ENCODE measurements around the gene FBXO33.

FBXO33 gene

DNA sequence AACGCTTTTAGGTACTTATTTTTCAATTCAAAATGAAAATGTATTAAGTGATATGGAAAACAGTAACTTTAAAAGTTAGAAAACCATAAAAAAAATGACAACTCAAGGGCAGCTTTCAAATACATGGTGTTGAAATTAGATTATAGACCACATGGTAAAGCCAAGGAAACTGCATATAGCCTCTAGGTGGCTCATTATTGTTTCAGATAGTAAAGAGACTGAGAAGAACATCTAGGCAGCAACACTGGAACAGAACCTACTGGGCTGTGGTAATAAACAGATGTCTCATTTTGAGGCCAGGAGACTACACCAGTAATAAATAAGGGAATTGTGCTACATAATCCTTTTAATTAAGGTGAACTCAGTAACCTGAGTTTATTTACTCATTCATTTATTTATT is 13.0 kb downstream of the FBXO33 start:
- TF ChIP-seq, protein P1, sequence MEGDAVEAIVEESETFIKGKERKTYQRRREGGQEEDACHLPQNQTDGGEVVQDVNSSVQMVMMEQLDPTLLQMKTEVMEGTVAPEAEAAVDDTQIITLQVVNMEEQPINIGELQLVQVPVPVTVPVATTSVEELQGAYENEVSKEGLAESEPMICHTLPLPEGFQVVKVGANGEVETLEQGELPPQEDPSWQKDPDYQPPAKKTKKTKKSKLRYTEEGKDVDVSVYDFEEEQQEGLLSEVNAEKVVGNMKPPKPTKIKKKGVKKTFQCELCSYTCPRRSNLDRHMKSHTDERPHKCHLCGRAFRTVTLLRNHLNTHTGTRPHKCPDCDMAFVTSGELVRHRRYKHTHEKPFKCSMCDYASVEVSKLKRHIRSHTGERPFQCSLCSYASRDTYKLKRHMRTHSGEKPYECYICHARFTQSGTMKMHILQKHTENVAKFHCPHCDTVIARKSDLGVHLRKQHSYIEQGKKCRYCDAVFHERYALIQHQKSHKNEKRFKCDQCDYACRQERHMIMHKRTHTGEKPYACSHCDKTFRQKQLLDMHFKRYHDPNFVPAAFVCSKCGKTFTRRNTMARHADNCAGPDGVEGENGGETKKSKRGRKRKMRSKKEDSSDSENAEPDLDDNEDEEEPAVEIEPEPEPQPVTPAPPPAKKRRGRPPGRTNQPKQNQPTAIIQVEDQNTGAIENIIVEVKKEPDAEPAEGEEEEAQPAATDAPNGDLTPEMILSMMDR (IDR thresholded peaks at IDR 0.05; ENCODE audit: low read depth, low read length): no peak
- TF ChIP-seq, protein P2, sequence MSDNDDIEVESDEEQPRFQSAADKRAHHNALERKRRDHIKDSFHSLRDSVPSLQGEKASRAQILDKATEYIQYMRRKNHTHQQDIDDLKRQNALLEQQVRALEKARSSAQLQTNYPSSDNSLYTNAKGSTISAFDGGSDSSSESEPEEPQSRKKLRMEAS (IDR thresholded peaks at IDR 0.05; ENCODE audit: low read depth, low read length): no peak
- TF ChIP-seq POLR2A (IDR thresholded peaks at IDR 0.05; ENCODE audit: extremely low read depth, insufficient read length) (no peak), MYC (IDR thresholded peaks at IDR 0.05; ENCODE audit: low read depth, low read length) (no peak)
- H3K4me3 ChIP-seq (ENCODE audit: low read depth, low read length): no peak overlapping the region
- peak; percentile 13 for DNase-seq (ENCODE audit: low read depth)

DNA sequence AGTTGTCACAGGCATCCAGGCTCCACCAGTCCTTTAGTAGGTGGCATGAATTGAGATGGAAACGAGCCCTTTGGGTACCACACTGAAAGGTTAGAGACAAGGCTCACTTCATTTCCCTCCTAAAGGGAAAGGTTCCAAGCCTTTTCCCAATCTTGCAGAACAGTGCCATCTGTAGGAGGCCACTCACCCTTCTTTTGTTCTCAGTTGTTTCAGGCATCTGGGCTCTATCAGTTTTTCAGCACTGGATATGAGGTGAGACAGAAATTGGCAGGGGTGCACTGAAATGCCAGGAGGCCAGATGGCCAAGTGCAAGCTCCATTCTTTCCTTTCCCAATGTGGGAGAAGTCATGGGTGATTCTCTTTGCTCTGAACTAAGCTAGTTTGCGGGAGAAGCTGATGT is 15.2 kb downstream of the FBXO33 start:
- no peak overlapping the region for H3K4me3 ChIP-seq (ENCODE audit: low read depth, low read length)
- TF ChIP-seq, protein P2 (IDR thresholded peaks at IDR 0.05; ENCODE audit: low read depth, low read length): no peak
- TF ChIP-seq POLR2A (IDR thresholded peaks at IDR 0.05; ENCODE audit: extremely low read depth, insufficient read length) (no peak), MYC (IDR thresholded peaks at IDR 0.05; ENCODE audit: low read depth, low read length) (no peak)
- TF ChIP-seq, protein P1 (IDR thresholded peaks at IDR 0.05; ENCODE audit: low read depth, low read length): no peak
- DNase-seq (ENCODE audit: low read depth): peak; percentile 15

DNA sequence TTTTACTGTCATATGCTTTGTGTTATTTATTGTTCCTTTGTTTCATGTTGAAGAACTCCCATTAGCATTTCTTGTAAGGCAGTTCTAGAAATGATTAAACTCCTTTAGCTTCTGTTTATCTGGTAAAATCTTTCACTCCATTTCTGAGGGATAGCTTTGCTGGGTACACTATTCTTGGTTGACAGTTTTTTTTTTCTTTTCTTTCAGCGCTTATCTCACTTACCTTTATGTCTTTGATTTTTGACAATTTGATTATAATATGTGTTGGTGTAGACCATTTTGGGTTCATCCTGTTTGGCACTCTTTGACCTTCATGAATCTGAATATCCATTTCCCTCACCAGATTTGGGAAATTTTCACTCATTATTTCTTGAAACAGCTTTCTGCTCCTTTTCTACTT is 16.2 kb downstream of the FBXO33 start:
- no peak for DNase-seq (ENCODE audit: low read depth)
- TF ChIP-seq MYC (IDR thresholded peaks at IDR 0.05; ENCODE audit: low read depth, low read length) (no peak), POLR2A (IDR thresholded peaks at IDR 0.05; ENCODE audit: extremely low read depth, insufficient read length) (no peak)
- TF ChIP-seq, protein P1 (IDR thresholded peaks at IDR 0.05; ENCODE audit: low read depth, low read length): no peak
- TF ChIP-seq, protein P2 (IDR thresholded peaks at IDR 0.05; ENCODE audit: low read depth, low read length): no peak
- H3K4me3 ChIP-seq (ENCODE audit: low read depth, low read length): no peak overlapping the region

- no peak for DNase-seq (ENCODE audit: low read depth)
- H3K4me3 ChIP-seq (ENCODE audit: low read depth, low read length): no peak overlapping the region
- no peak for TF ChIP-seq MYC (IDR thresholded peaks at IDR 0.05; ENCODE audit: low read depth, low read length)
- TF ChIP-seq, protein P1 (IDR thresholded peaks at IDR 0.05; ENCODE audit: low read depth, low read length): no peak
- TF ChIP-seq POLR2A (IDR thresholded peaks at IDR 0.05; ENCODE audit: extremely low read depth, insufficient read length): no peak
- TF ChIP-seq, protein P2 (IDR thresholded peaks at IDR 0.05; ENCODE audit: low read depth, low read length): no peak
Observed at GRCh38 chr14:39406560-39406959, 25.7 kb downstream of the FBXO33 start.

DNA sequence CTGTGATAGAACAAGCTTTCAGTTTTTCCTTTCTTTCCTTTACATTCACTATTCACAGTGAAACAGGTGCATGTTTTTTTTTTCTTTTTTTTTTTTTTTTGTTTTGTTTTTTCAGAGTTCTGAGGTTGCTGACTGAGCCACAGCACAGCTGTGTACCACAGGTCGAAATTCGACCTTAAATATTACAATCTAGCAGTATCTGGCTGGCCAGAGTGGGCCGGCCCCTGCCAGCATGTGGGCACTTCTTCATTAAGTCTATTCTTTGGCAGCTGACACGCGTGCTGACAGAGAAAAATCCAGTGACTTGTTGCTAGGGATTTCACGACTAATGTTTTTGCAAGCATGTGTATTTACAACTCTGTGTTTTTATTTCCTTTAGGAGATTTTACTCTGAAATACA is 33.9 kb downstream of the FBXO33 start:
- no peak overlapping the region for H3K4me3 ChIP-seq (ENCODE audit: low read depth, low read length)
- no peak for TF ChIP-seq MYC (IDR thresholded peaks at IDR 0.05; ENCODE audit: low read depth, low read length)
- TF ChIP-seq, protein P2 (IDR thresholded peaks at IDR 0.05; ENCODE audit: low read depth, low read length): no peak
- no peak for TF ChIP-seq POLR2A (IDR thresholded peaks at IDR 0.05; ENCODE audit: extremely low read depth, insufficient read length)
- TF ChIP-seq, protein P1 (IDR thresholded peaks at IDR 0.05; ENCODE audit: low read depth, low read length): no peak
- DNase-seq (ENCODE audit: low read depth): no peak

DNA sequence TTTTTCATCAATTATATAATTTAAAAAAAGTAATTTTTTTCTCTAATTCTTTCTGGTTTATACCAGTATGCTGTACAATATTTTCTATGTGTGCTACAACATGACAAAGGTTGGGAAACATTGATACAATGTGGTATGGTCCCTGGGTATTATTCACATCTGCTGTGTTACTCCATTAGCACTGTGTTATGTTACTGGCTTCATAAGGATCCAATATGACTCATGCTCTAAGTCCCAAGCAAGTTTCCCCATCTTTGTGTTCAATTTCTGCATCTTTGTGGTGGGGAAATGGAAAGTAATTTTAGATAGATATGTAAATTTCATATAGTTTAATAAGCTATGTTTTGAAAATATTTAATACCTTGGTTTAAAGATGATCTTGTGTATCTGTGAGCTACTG is 35.8 kb downstream of the FBXO33 start:
- peak; percentile 8 for DNase-seq (ENCODE audit: low read depth)
- TF ChIP-seq MYC (IDR thresholded peaks at IDR 0.05; ENCODE audit: low read depth, low read length) (no peak), POLR2A (IDR thresholded peaks at IDR 0.05; ENCODE audit: extremely low read depth, insufficient read length) (no peak)
- TF ChIP-seq, protein P1 (IDR thresholded peaks at IDR 0.05; ENCODE audit: low read depth, low read length): no peak
- TF ChIP-seq, protein P2 (IDR thresholded peaks at IDR 0.05; ENCODE audit: low read depth, low read length): no peak
- no peak overlapping the region for H3K4me3 ChIP-seq (ENCODE audit: low read depth, low read length)
